ENCODE measurements around the gene TMEM179. TPM values are rescaled to one million over a fixed set of nuclear protein-coding genes. Genes with fewer than 3 reads are reported as not detected.

The TMEM179 gene
- total RNA-seq, 1 experiment from 2014 or later, result not detected

DNA sequence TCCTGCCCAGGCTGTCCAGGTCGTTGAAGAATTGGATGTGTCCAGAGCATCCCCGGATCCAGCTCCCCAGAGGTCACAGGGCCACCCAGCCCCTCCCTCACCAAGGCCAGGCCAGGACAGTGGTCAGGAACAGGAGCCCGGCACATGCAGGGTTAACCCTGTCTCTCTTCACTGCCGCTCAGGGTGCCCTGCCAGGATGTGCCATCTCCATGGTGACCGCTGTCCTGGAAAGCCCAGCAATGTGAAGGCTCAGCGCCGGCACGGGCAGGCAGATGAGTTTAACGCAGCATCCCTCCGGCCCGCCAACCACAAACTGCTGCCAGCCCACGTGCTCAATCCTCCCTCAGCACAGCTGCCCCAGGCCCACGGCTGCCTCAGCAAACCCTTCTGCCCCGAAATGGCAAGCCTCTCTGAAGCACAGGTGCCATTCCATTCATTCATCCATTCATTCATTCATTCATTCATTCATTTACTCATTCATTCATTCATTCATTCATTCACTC is 4.4 kb downstream of the TMEM179 start:
- Histone ChIP-seq H3K4me3 (no peak overlapping the region), H3K4me1 (replicated peaks) (peaks cover 4% of the 10 kb centered on the region; the same call in 1 of the 2 replicates), H3K27ac (no peak overlapping the region), H3K36me3 (no peaks in the 10 kb centered on the region), H3K9me3 (replicated peaks) (no peaks in the 10 kb centered on the region), H3K27me3 (replicated peaks) (peaks cover 14% of the 10 kb centered on the region)
- no peak for DNase-seq (ENCODE audit: low read depth in 1 of 2, low spot score in 2 of 2)

DNA sequence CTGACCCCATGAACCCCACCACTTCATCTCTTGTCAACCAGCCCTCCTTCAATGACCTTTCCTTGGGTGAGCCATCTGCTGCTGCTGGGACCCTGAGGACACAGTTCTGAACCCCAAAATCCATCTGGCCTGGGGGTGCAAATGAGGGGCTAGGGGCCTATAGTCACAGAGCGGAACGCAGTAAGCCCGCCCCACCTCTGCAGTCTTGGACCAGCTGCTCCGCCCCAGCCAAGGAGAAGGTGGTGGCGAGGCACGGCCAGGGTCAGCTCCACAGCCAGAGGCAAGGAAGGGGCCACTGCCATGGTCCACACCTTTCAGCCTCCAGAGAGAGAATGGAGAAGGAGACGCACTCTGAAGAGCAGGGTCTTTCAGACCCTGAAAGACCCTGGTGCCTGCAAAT is 5.1 kb downstream of the TMEM179 start:
- Histone ChIP-seq H3K36me3 (no peaks in the 10 kb centered on the region), H3K4me1 (replicated peaks) (peaks cover 1% of the 10 kb centered on the region; the same call in 1 of the 2 replicates), H3K27me3 (replicated peaks) (peaks cover 8% of the 10 kb centered on the region), H3K9me3 (replicated peaks) (no peaks in the 10 kb centered on the region), H3K4me3 (no peak overlapping the region), H3K27ac (no peak overlapping the region)
- DNase-seq (ENCODE audit: low read depth in 1 of 2, low spot score in 2 of 2), result no peak

DNA sequence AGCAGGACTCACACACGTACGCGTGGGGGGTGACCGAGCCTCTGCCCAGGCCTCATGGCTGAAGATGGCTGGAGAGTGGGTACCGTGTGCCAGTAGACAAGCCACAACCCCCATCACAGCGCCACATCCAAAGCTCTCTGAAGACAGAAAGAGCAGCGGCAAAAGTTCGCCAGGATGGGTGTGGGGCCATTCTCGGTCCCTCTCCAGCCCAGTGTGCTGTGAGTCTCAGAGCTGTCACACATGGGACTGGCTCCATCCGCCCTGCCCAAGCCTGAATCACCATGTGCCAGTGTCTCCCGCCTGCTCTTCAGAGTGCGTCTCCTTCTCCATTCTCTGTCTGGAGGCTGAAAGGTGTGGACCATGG is 5.7 kb downstream of the TMEM179 start:
- Histone ChIP-seq H3K4me3 (no peak overlapping the region), H3K36me3 (no peaks in the 10 kb centered on the region), H3K27me3 (replicated peaks) (peaks cover 2% of the 10 kb centered on the region), H3K9me3 (replicated peaks) (no peaks in the 10 kb centered on the region), H3K27ac (no peak overlapping the region), H3K4me1 (replicated peaks) (no peaks in the 10 kb centered on the region)
- no peak for DNase-seq (ENCODE audit: low read depth in 1 of 2, low spot score in 2 of 2)

DNA sequence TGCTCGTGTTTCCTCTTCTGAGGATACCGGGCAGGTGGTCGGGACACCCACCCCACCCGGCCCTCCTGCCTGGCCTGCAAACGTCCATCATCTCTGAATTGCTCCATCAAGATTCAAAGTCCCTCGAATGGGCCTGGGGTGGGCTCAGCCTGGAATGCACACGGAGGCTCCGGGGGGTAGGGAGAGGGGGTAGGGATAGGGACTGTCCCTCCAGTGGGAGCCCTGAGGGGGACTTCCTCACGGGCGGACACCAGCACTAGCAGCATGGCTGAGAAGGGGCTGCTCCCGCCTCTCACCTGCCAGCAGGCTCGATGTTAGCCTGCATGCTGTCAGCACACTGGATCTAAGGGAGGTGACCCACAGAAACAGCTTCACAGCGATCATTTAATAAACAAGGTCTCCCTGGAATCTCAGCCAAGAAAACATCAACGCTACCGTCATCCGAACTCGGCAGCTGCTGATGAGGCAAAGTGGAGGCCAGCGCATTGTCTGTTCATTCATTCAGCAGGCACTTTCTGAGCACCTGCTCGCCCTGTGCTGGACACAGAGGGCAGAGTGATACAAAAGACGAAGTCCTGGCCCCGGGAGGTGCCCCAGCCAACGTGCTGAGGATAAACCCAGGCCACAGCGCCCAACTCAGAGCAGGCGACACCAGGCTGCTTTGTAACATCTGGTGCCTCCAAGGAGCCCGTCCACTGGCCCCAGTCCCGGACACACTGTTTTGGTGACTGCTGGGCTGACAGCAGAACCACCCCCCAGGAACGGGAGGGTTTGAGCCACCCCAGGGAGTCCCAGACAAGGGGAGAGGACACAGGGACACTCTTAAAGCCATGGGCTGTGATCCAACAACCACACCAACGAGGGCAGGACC is 6.3 kb downstream of the TMEM179 start:
- DNase-seq (ENCODE audit: low read depth in 1 of 2, low spot score in 2 of 2), result no peak
- H3K36me3 ChIP-seq, result no peaks in the 10 kb centered on the region
- H3K4me3 ChIP-seq, result no peak overlapping the region
- no peaks in the 10 kb centered on the region for H3K9me3 ChIP-seq (replicated peaks)
- no peaks in the 10 kb centered on the region for H3K4me1 ChIP-seq (replicated peaks)
- H3K27ac ChIP-seq, result no peak overlapping the region
- no peaks in the 10 kb centered on the region for H3K27me3 ChIP-seq (replicated peaks)

DNA sequence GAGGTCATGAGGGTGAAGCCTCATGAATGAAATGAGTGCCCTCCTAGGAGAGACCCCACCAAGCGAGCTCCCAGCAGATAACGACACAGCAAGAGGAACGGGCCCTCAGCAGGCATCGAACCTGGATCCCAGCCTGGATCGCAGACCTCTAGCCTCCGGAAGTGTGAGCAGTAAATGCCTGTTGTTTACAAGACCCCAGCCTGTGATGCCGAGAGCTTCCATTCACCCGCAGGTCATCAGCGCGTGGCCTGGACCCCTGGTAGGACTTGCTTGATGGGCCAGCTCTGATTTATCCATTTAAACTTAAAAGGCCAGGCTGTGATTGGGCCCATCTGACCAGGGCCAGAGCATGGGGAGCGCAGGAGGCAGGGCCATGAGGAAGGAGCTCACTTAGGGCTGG is 7.0 kb downstream of the TMEM179 start:
- no peaks in the 10 kb centered on the region for H3K4me1 ChIP-seq (replicated peaks)
- H3K27me3 ChIP-seq (replicated peaks), result no peaks in the 10 kb centered on the region
- DNase-seq (ENCODE audit: low read depth in 1 of 2, low spot score in 2 of 2), result no peak
- H3K36me3 ChIP-seq, result no peaks in the 10 kb centered on the region
- no peak overlapping the region for H3K27ac ChIP-seq
- H3K4me3 ChIP-seq, result no peak overlapping the region
- H3K9me3 ChIP-seq (replicated peaks), result no peaks in the 10 kb centered on the region

DNA sequence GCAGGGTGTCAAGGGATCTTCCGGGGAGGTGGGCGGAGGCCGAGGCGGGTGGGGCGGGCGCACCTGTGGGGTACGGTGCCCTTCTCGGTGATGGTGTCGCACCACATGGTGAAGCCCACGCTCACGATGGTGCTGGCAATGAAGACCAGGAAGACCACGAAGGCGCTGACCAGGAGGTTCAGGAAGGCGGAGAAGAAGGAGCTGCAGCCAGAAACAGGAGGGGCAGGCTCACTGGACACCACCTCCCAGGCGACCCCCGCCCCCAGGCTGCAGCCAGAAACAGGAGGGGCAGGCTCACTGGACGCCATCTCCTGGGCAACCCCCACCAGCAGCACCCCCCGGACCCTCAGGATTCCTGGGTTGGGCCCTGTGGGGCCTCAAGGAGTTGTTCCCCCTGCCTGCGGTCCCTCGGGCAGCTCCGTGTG is 7.6 kb downstream of the TMEM179 start:
- Histone ChIP-seq H3K27ac (no peak overlapping the region), H3K4me3 (no peak overlapping the region), H3K9me3 (replicated peaks) (no peaks in the 10 kb centered on the region), H3K27me3 (replicated peaks) (no peaks in the 10 kb centered on the region), H3K36me3 (no peaks in the 10 kb centered on the region), H3K4me1 (replicated peaks) (no peaks in the 10 kb centered on the region)
- no peak for DNase-seq (ENCODE audit: low read depth in 1 of 2, low spot score in 2 of 2)

DNA sequence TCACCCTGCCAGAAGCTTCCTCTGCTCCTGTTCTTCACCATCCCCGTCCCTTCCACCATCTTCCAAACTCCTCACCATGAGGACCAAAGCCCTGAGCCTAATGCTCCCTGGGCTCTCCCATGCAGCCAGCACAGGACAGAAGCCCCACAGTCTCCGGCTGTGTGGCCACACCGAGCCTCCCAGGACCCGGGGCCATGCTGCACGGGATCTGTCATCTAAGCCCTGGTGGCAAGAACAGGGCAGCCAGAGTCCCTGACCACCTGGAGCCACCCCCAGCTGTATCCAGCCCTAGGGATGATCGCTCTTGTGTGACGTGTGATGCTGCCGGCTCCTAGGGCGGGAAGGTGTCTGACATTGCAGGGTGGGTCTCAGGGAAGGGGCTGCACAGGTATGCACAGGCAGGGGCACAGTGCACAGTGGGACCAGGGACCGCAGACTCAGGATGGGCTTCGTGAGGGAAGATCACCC is 8.1 kb downstream of the TMEM179 start:
- no peak for DNase-seq (ENCODE audit: low read depth in 1 of 2, low spot score in 2 of 2)
- no peak overlapping the region for H3K27ac ChIP-seq
- no peak overlapping the region for H3K4me3 ChIP-seq
- H3K4me1 ChIP-seq (replicated peaks), result no peaks in the 10 kb centered on the region
- no peaks in the 10 kb centered on the region for H3K9me3 ChIP-seq (replicated peaks)
- H3K27me3 ChIP-seq (replicated peaks), result no peaks in the 10 kb centered on the region
- H3K36me3 ChIP-seq, result no peaks in the 10 kb centered on the region

DNA sequence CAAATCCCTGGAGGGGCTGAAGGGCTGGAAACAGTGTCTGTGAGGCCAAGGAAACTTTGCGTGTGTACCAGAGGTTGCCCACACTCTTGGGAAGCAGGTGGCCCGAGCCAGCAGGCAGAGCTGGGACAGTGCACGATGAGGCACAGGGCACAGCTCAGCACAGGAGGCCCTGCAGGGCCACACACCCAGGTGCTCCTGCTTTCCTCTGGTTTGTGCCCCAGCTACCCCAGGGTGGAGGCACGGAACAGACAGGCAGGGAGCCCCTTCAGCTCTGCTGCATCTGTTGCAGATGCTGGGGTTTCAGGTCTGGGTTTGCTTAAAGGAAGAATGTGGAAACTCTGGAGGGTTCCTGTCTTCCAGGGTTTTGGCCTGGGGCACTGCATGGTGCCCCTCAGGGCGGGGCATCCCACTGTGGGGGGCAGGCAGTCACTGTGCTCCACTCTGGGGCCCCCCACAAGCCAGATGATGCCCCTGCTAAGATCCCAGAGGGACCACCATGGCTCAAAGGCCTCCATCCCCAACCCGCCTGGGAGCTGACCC is 8.6 kb downstream of the TMEM179 start:
- H3K4me1 ChIP-seq (replicated peaks), result no peaks in the 10 kb centered on the region
- H3K27ac ChIP-seq, result no peak overlapping the region
- H3K4me3 ChIP-seq, result no peak overlapping the region
- no peak for DNase-seq (ENCODE audit: low read depth in 1 of 2, low spot score in 2 of 2)
- no peaks in the 10 kb centered on the region for H3K9me3 ChIP-seq (replicated peaks)
- H3K36me3 ChIP-seq, result no peaks in the 10 kb centered on the region
- no peaks in the 10 kb centered on the region for H3K27me3 ChIP-seq (replicated peaks)

DNA sequence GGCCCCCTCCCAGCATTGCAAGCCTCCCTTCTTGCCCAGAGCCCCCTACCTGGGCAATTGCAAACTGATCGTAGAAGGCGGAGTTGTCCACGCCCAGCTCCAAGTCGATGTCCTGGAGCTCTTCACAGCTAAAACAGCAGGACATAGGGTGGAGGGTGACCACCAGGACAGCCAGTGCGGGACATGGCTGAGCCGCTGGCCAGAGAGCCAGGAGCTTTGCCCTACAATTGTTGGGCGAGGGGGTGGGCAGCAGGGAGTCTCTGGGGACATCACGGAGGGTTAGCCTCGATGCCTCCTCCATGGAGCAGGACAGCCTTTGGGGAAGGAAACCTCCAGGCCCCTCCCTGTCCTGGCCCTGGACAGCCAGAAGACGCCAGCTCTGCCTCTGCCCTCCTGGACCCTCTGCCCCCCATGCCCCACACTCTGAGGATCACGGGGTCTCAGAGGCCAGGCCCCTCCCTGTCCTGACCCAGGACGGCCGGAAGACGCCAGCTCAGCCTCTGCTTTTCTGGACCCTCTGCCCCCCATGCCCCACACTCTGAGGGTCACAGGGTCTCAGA is 9.4 kb downstream of the TMEM179 start:
- Histone ChIP-seq H3K36me3 (no peaks in the 10 kb centered on the region), H3K27ac (no peak overlapping the region), H3K4me1 (replicated peaks) (no peaks in the 10 kb centered on the region), H3K27me3 (replicated peaks) (no peaks in the 10 kb centered on the region), H3K4me3 (no peak overlapping the region), H3K9me3 (replicated peaks) (no peaks in the 10 kb centered on the region)
- DNase-seq (ENCODE audit: low read depth in 1 of 2, low spot score in 2 of 2), result no peak

DNA sequence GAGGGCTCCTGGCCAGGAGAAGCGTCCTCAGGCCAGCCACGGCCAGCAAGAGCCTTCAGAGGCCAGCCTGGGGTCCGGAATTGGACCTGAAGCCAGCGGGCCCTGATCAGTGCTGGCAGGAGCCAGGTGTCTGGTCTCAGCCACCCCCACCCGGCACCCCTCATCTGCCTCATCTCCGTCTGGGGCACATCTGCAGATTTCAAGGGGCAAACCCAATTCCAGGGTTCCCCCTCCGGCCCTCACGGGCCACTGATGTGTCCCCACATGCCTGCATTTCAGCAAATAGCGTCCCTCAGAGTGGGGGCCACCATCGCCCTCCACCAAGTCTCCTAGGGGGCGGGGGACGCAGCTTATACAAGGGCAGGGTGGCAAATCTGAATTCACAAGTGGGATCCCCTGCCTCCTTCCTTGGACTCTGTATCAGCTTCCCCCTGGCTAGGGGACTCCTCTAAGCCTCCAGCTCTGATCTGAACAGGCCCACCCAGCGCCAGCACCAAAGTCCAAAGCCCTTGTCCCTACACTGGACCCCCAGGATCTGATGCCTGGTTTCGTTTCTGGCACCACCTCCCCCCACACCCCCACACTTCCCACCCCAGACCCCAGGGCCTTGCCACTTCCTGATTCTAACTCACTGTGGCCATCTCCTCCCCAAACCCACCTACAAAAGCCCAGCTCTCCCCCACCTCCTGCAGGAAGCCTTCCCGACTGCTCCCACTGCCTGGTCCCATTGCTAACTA is 10.1 kb downstream of the TMEM179 start:
- Histone ChIP-seq H3K4me1 (replicated peaks) (no peaks in the 10 kb centered on the region), H3K4me3 (no peak overlapping the region)

DNA sequence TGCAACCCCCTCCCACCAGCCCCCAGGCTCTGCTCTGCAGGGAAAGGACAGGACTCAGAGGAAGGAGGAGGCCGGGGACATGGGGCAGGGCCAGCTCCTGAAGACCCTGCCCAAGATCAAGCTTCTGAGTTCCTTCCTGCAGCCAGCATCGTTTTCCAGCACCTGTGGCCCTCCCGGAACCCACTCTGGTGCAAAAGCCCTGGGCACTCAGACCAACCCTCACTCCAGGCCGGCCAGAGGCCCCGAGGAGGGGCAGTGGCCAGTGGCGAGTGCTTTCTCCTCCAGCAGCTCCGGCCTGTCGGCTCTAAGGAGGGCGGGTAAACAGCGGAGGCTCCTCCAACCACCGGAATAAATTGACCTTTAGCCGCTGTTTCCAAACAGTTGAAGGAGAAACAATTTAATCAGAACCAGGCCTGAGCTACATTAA is 10.8 kb downstream of the TMEM179 start:
- no peaks in the 10 kb centered on the region for H3K9me3 ChIP-seq (replicated peaks)
- H3K27ac ChIP-seq, result no peak overlapping the region
- H3K36me3 ChIP-seq, result no peaks in the 10 kb centered on the region
- no peak overlapping the region for H3K4me3 ChIP-seq
- no peaks in the 10 kb centered on the region for H3K4me1 ChIP-seq (replicated peaks)
- H3K27me3 ChIP-seq (replicated peaks), result no peaks in the 10 kb centered on the region; the same call in 1 of the 2 replicates
- DNase-seq (ENCODE audit: low read depth in 1 of 2, low spot score in 2 of 2), result no peak

More for the DNA sequence above, 10.1 kb downstream of the TMEM179 start:
- H3K27ac ChIP-seq, result no peak overlapping the region
- H3K36me3 ChIP-seq, result no peaks in the 10 kb centered on the region
- H3K9me3 ChIP-seq (replicated peaks), result no peaks in the 10 kb centered on the region
- H3K27me3 ChIP-seq (replicated peaks), result no peaks in the 10 kb centered on the region
- no peak for DNase-seq (ENCODE audit: low read depth in 1 of 2, low spot score in 2 of 2)

DNA sequence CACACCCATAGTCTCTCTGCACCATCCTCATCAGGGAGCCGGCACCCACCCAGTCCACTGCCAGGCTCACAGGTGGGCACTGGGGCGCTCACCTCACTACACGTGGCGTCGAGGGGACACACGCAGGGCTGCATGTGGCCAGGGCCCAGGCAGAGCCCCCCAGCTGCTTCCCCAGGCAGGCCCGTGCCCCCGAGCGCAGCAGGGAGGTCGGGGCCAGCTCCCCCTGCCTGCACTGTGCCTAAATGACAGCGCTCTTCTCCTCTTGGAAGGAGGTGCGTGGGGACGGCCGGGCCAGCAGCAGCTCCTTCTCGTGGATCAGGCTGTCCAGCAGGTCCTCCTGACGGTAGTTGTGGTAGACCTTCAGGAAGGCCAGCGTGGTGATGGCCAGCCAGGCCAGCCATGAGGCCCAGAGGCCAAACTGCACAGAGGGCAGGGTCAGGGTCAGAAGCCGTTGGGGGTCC is 11.3 kb downstream of the TMEM179 start:
- Histone ChIP-seq H3K27me3 (replicated peaks) (no peaks in the 10 kb centered on the region; the same call in 1 of the 2 replicates), H3K36me3 (no peaks in the 10 kb centered on the region), H3K4me3 (no peak overlapping the region), H3K4me1 (replicated peaks) (no peaks in the 10 kb centered on the region), H3K27ac (no peak overlapping the region), H3K9me3 (replicated peaks) (no peaks in the 10 kb centered on the region)
- no peak for DNase-seq (ENCODE audit: low read depth in 1 of 2, low spot score in 2 of 2)

DNA sequence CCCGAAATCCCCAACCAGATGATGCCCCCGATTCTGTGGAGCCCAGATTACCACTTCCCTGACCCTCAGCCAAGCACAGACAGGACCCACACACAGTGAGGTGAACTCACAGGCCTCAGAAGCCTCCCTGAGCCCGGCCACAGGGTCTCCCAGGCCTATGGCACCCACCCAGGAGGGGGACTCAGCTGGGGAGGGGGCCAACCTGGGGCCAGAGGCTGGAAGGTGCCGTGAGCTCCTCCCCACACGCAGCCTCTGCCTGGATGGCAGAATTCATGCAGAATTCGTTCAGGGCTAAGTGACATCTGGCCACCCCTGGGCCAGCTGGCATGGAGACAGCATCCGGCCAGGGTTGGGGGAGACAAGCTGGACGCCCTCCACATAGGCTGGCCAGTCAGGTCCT is 11.8 kb downstream of the TMEM179 start:
- H3K4me1 ChIP-seq (replicated peaks), result no peaks in the 10 kb centered on the region
- no peak for DNase-seq (ENCODE audit: low read depth in 1 of 2, low spot score in 2 of 2)
- H3K27me3 ChIP-seq (replicated peaks), result no peaks in the 10 kb centered on the region; the same call in 1 of the 2 replicates
- H3K36me3 ChIP-seq, result no peaks in the 10 kb centered on the region
- no peak overlapping the region for H3K27ac ChIP-seq
- no peak overlapping the region for H3K4me3 ChIP-seq
- H3K9me3 ChIP-seq (replicated peaks), result no peaks in the 10 kb centered on the region
